HCT116 (cell line): ENCODE data around the gene FBN1. TPM values are rescaled to one million over a fixed set of nuclear protein-coding genes. Genes with fewer than 3 reads are reported as not detected.

Experiments
- ATAC-seq: fragments of 200-7000 bp; cut with Tn5 transposase; 2 replicates; pipeline ENCODE4 v1.9.1; 2020; ENCODE audit warnings: mild to moderate bottlenecking, moderate library complexity
- BruUV-seq: library from RNA; stranded (reverse); fragments of 400-500 nt; replicated peaks from 2 replicates; lab custom pipeline; 2021; lab: Mats Ljungman, UMichigan
- CTCF ChIA-PET: fragments of 300-600 bp; sonication (Branson Sonifier 250); formaldehyde crosslinking; loops from one replicate; lab custom pipeline; 2021; ENCODE audit warnings: antibody characterized with exemption; lab: Charles Lee
- POLR2A ChIA-PET: fragments of 300-600, 350-600 bp; sonication (Branson Sonifier 250); formaldehyde crosslinking; loops from one replicate; lab custom pipeline; 2021; ENCODE audit warnings: antibody characterized with exemption; lab: Charles Lee
- RAD21 ChIA-PET, 2 experiments: fragments of 300-600 bp; sonication (Branson Sonifier 250); formaldehyde crosslinking; loops; one replicate each; lab custom pipeline; 2023; ENCODE audit warnings: low total read pairs in 2 of 2; ENCODE audit not compliant: uncharacterized antibody in 2 of 2, unreplicated experiment in 2 of 2, low non-redundant PET in 1 of 2; lab: Charles Lee
- DNase-seq: peaks from one replicate; pipeline ENCODE4 v3.0.0-alpha.2; 2010; ENCODE audit warnings: low read depth, low spot score
- H2AFZ ChIP-seq: fragments of 200-600 bp; shearing (Covaris generic), sonication (generic); 2 replicates; pipeline ENCODE4 v1.6.1; 2017; ENCODE audit warnings: low read depth, mixed run types, mixed read lengths, antibody characterized with exemption, low read length; ENCODE audit not compliant: poor library complexity, severe bottlenecking
- H3K27ac ChIP-seq: 2 replicates; pipeline ENCODE4 v1.5.1; 2012; ENCODE audit warnings: low read depth, low read length
- H3K27me3 ChIP-seq: fragments of 200-600 bp; sonication (generic); 2 replicates; pipeline ENCODE4 v1.6.1; 2016; ENCODE audit warnings: mixed run types, low read length, mixed read lengths; ENCODE audit not compliant: insufficient read depth
- H3K36me3 ChIP-seq, 2 experiments: fragments of 200-500 bp in 1 of 2; fragments of 200-600 bp in 1 of 2; sonication (Bioruptor generic) in 1 of 2; sonication (generic) in 1 of 2; 2 replicates each; pipeline versions ENCODE4 v1.5.1 to v1.6.1; 2014 to 2016; ENCODE audit warnings: low read length in 2 of 2, inconsistent platforms in 1 of 2, mixed read lengths in 1 of 2, mixed run types in 1 of 2; ENCODE audit not compliant: insufficient read depth in 2 of 2, control insufficient read depth in 1 of 2
- H3K4me1 ChIP-seq, 2 experiments: fragments of 200-600 bp in 1 of 2; sonication (generic) in 1 of 2; 2 replicates each; pipeline versions ENCODE4 v1.5.1 to v1.6.1; 2012 to 2017; ENCODE audit warnings: low read length in 2 of 2, inconsistent platforms in 1 of 2, mild to moderate bottlenecking in 1 of 2, mixed read lengths in 1 of 2, mixed run types in 1 of 2, moderate library complexity in 1 of 2; ENCODE audit not compliant: insufficient read depth in 2 of 2, control insufficient read depth in 1 of 2
- H3K4me2 ChIP-seq: fragments of 200-600 bp; sonication (generic); 2 replicates; pipeline ENCODE4 v1.6.1; 2017; ENCODE audit warnings: mixed run types, low read length, mixed read lengths
- H3K4me3 ChIP-seq, 2 experiments: fragments of 200-600 bp in 1 of 2; sonication (generic) in 1 of 2; replicated peaks in 1 of 2; 2 replicates each; pipeline ENCODE4 v1.5.1; 2011 to 2016; ENCODE audit warnings: low read length in 2 of 2, control low read depth in 1 of 2, low read depth in 1 of 2, mild to moderate bottlenecking in 1 of 2, mixed read lengths in 1 of 2, mixed run types in 1 of 2
- H3K79me2 ChIP-seq: fragments of 200-600 bp; sonication (generic); 2 replicates; pipeline ENCODE4 v1.6.1; 2017; ENCODE audit warnings: mild to moderate bottlenecking, mixed run types, low read length, moderate library complexity, mixed read lengths; ENCODE audit not compliant: insufficient read depth
- H3K9ac ChIP-seq: fragments of 200-600 bp; sonication (generic); 2 replicates; pipeline ENCODE4 v1.6.1; 2016; ENCODE audit warnings: low read length, mixed read lengths
- H3K9me2 ChIP-seq: fragments of 200-600 bp; sonication (generic), shearing (Covaris generic); 2 replicates; pipeline ENCODE4 v1.6.1; 2017; ENCODE audit warnings: mixed run types, mild to moderate bottlenecking, moderate library complexity; ENCODE audit not compliant: insufficient read depth
- H3K9me3 ChIP-seq, 2 experiments: fragments of 200-500 bp in 1 of 2; fragments of 200-600 bp in 1 of 2; sonication (Bioruptor generic) in 1 of 2; sonication (generic) in 1 of 2; 2 replicates each; pipeline ENCODE4 v1.6.1; 2014 to 2017; ENCODE audit warnings: low read length in 2 of 2, mixed read lengths in 2 of 2, inconsistent platforms in 1 of 2, low read depth in 1 of 2, mild to moderate bottlenecking in 1 of 2, mixed run types in 1 of 2, moderate library complexity in 1 of 2; ENCODE audit not compliant: control insufficient read depth in 1 of 2, insufficient read depth in 1 of 2
- H4K20me1 ChIP-seq: fragments of 200-600 bp; sonication (generic), shearing (Covaris generic); 2 replicates; pipeline ENCODE4 v1.6.1; 2017; ENCODE audit warnings: mixed run types, mild to moderate bottlenecking, moderate library complexity; ENCODE audit not compliant: insufficient read depth
- CBX3 ChIP-seq: IDR thresholded peaks from 2 replicates; pipeline ENCODE4 v1.6.1; 2012; ENCODE audit warnings: low read depth
- CEBPB ChIP-seq: IDR thresholded peaks from 2 replicates; pipeline ENCODE4 v1.6.1; 2012; ENCODE audit warnings: low read depth
- ELF1 ChIP-seq: IDR thresholded peaks from 2 replicates; pipeline ENCODE4 v1.6.1; 2012; ENCODE audit warnings: low read depth, borderline replicate concordance
- EZH2 ChIP-seq: fragments of 200-600 bp; sonication (generic); IDR thresholded peaks from 2 replicates; pipeline ENCODE4 v1.6.1; 2017; ENCODE audit warnings: antibody characterized with exemption, mixed run types
- EZH2phosphoT487 ChIP-seq: fragments of 200-600 bp; IDR thresholded peaks from 2 replicates; pipeline ENCODE4 v1.6.1; 2018; ENCODE audit warnings: antibody characterized with exemption, borderline replicate concordance
- JUND ChIP-seq: IDR thresholded peaks from 2 replicates; pipeline ENCODE4 v1.6.1; 2012
- POLR2A ChIP-seq: IDR thresholded peaks from 2 replicates; pipeline ENCODE4 v1.7.0; 2011; ENCODE audit warnings: borderline replicate concordance; ENCODE audit not compliant: insufficient read depth, insufficient read length; ENCODE audit errors: extremely low read depth
- RAD21 ChIP-seq: IDR thresholded peaks from 2 replicates; pipeline ENCODE4 v1.6.1; 2012; ENCODE audit warnings: low read depth, mild to moderate bottlenecking
- SIN3A ChIP-seq: IDR thresholded peaks from 2 replicates; pipeline ENCODE4 v1.6.1; 2012; ENCODE audit warnings: low read depth
- SRF ChIP-seq: IDR thresholded peaks from 2 replicates; pipeline ENCODE4 v1.6.1; 2012; ENCODE audit warnings: low read depth
- YY1 ChIP-seq: IDR thresholded peaks from 2 replicates; pipeline ENCODE4 v1.6.1; 2011; ENCODE audit warnings: low read length, low read depth, moderate library complexity, mild to moderate bottlenecking; ENCODE audit not compliant: insufficient replicate concordance; ENCODE audit errors: extremely low read depth
- ZNF274 ChIP-seq: fragments of 200-500 bp; sonication (Bioruptor generic); IDR thresholded peaks from 2 replicates; pipeline ENCODE4 v1.6.1; 2014; ENCODE audit warnings: mild to moderate bottlenecking, low read depth, low read length, inconsistent platforms
- intact Hi-C: fragments of 100-400 bp; cut with micrococcal nuclease; formaldehyde crosslinking; loops from 2 replicates; pipeline ENCODE4 v1.10.0; 2022
- total RNA-seq: library from RNA; stranded (reverse); gene quantifications from one replicate; pipeline ENCODE4 v1.2.1, GENCODE V29; 2021; ENCODE audit not compliant: unreplicated experiment
- TF ChIP-seq, protein P1 (sequence below): IDR thresholded peaks from 2 replicates; pipeline ENCODE4 v1.6.1; 2012; ENCODE audit warnings: low read depth
- TF ChIP-seq, protein P2 (sequence below): IDR thresholded peaks from 2 replicates; pipeline ENCODE4 v1.6.1; 2012

FBN1 gene
- total RNA-seq, 1 experiment from 2014 or later, result 1.7 TPM

DNA sequence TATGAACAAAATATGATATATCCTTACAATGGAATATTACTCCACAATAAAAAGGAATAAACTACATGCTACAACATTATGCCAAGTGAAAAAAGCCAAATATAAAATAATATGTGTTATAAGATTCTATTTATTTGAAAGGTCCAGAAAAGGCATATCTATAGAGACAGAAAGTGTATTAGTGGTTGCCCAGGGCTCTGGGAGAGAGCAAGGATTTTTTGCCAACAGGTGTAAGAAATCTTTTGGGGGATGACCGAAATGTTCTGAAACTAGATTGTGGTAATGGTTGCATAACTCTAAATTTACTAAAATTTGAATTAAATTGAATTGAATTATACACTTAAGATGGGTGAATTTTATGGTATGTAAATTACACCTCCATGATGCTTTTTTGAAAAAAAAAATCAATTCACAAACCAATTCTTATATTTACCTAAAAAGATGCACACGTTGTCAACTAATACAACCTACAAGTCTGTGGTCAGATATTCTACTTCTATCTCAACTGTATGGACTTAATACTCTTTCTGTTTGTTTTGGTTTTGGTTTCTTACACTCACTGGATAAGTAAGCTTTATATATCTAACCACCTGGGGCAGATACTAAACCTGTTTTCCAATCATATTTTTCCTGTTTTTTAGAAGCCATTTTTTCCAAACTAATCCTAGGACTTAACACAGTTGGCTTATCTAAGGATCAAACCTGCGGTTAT, 75.8 kb downstream of the FBN1 start:
- DNase-seq (no peak), ATAC-seq (no peak)
- POLR2A ChIA-PET, result no interaction called here
- Histone ChIP-seq H3K4me1 (peaks cover 0 to 4% of the 10 kb centered on the region in 2 experiments; a peak in 1 of 4 replicates), H3K4me2 (no peak overlapping the region), H3K9ac (no peak overlapping the region), H3K27ac (no peak overlapping the region), H2AFZ (no peak overlapping the region), H3K27me3 (no peaks in the 10 kb centered on the region), H3K79me2 (no peaks in the 10 kb centered on the region), H3K9me3 (no peaks in the 10 kb centered on the region), H3K4me3 (no peak overlapping the region), H3K9me2 (no peaks in the 10 kb centered on the region), H4K20me1 (no peaks in the 10 kb centered on the region), H3K36me3 (no peaks in the 10 kb centered on the region)
- CTCF ChIA-PET, result no interaction called here
- intact Hi-C loops, result no loop called here
- RAD21 ChIA-PET, result no interaction called here
- BruUV-seq, result no TSS peak
- TF ChIP-seq RAD21 (no peak), EZH2phosphoT487 (no peak), CEBPB (no peak), ZNF274 (no peak), SIN3A (no peak), EZH2 (no peak), POLR2A (no peak), ELF1 (no peak), CBX3 (no peak), SRF (no peak), YY1 (no peak), JUND (no peak)
- TF ChIP-seq, protein P1, sequence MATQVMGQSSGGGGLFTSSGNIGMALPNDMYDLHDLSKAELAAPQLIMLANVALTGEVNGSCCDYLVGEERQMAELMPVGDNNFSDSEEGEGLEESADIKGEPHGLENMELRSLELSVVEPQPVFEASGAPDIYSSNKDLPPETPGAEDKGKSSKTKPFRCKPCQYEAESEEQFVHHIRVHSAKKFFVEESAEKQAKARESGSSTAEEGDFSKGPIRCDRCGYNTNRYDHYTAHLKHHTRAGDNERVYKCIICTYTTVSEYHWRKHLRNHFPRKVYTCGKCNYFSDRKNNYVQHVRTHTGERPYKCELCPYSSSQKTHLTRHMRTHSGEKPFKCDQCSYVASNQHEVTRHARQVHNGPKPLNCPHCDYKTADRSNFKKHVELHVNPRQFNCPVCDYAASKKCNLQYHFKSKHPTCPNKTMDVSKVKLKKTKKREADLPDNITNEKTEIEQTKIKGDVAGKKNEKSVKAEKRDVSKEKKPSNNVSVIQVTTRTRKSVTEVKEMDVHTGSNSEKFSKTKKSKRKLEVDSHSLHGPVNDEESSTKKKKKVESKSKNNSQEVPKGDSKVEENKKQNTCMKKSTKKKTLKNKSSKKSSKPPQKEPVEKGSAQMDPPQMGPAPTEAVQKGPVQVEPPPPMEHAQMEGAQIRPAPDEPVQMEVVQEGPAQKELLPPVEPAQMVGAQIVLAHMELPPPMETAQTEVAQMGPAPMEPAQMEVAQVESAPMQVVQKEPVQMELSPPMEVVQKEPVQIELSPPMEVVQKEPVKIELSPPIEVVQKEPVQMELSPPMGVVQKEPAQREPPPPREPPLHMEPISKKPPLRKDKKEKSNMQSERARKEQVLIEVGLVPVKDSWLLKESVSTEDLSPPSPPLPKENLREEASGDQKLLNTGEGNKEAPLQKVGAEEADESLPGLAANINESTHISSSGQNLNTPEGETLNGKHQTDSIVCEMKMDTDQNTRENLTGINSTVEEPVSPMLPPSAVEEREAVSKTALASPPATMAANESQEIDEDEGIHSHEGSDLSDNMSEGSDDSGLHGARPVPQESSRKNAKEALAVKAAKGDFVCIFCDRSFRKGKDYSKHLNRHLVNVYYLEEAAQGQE, result no peak
- TF ChIP-seq, protein P2, sequence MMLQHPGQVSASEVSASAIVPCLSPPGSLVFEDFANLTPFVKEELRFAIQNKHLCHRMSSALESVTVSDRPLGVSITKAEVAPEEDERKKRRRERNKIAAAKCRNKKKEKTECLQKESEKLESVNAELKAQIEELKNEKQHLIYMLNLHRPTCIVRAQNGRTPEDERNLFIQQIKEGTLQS, result no peak
